Body of pancreas (tissue), 4 donors: Measurements from ENCODE around the gene MYLK3.

Experiments used
- POLR2A ChIP-seq, 3 donors: fragments of 450-650 bp; IDR thresholded peaks; one replicate each; pipeline ENCODE4 v1.6.1; 2016; ENCODE audit warnings: antibody characterized with exemption in 3 of 3, mild to moderate bottlenecking in 2 of 3
- TF ChIP-seq, protein P1 (sequence below), 7 experiments: fragments of 450-650 bp in 4 of 7; fragments of 200-600 bp in 3 of 7; sonication (generic) in 3 of 7; IDR thresholded peaks; one replicate each; pipeline ENCODE4 v1.5.1; 2016 to 2019; ENCODE audit warnings: antibody characterized with exemption in 7 of 7

DNA sequence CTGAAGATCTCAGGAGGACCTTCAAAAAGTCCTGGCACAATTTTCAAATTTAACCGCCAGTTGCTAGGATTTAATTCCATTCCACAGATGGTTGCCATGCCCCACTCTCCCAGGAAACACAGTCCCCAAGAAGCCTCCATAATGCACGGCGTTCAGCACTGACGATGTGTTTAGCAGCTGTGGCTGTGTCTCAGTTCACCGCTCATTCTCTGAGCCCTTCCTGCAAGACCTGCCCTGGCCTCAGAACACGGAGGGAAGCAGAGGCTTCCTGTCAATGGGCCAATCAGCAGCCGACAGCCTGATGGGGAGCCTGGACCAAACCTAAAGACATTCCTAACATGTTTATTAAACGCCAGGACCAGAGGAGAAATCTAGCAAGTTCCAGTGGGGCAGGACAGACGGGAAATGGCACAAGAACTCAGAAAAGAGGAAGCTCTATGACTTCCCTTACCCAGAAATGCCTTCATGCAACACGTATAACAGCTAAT lies 4.9 kb downstream of the MYLK3 start:
- TF ChIP-seq, protein P1, sequence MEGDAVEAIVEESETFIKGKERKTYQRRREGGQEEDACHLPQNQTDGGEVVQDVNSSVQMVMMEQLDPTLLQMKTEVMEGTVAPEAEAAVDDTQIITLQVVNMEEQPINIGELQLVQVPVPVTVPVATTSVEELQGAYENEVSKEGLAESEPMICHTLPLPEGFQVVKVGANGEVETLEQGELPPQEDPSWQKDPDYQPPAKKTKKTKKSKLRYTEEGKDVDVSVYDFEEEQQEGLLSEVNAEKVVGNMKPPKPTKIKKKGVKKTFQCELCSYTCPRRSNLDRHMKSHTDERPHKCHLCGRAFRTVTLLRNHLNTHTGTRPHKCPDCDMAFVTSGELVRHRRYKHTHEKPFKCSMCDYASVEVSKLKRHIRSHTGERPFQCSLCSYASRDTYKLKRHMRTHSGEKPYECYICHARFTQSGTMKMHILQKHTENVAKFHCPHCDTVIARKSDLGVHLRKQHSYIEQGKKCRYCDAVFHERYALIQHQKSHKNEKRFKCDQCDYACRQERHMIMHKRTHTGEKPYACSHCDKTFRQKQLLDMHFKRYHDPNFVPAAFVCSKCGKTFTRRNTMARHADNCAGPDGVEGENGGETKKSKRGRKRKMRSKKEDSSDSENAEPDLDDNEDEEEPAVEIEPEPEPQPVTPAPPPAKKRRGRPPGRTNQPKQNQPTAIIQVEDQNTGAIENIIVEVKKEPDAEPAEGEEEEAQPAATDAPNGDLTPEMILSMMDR (IDR thresholded peaks at IDR 0.05), result no peak
- no peak for TF ChIP-seq POLR2A (IDR thresholded peaks at IDR 0.05)
